Dedifferentiated amniotic fluid mesenchymal stem cell (primary cell): Measurements from ENCODE around the gene C2orf92.
"Not testable (repeated sequence)": the region's sequence is repeated elsewhere in the genome, so short reads cannot be mapped to it uniquely, and the experiment has no call there.

Experiments
- DNase-seq: peaks from one replicate; pipeline ENCODE4 v3.0.0-alpha.2; 2016; ENCODE audit errors: extremely low spot score

C2orf92 gene

DNA sequence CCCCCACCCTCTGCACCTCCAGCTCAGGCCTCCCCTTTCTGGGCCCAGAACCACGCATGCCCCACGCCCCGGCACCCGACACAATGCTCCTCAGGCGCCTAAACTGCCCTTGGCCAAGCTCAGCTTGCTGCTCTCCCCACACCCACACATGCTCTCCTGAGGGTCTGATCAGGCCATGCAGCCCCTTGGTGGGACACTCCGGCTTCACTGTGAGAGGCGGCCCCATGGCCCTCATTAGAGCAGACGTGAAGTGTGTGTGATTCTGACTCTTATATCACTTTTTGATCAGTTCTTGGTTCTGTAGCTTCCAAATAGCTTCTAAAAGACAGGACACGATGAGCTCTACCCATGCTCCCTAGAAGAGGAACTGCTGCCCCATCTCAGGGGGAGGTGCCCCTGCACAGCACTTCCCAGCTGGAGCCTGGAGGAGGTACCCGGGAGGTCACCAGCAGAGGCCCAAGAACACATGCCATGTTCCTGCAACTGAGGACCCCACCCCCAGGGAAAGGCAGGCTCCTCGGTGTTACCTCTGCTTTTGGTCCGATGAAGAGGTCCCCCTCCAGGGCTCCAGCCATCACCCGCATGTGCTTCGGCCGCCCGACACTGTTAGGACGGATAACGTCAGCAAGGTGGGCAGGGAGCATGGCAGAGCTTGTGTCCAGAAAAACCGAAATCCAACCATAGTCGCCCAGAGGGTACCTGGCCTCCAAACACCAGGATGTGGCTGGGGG, 9.3 kb upstream of the C2orf92 start:
- no peak for DNase-seq

DNA sequence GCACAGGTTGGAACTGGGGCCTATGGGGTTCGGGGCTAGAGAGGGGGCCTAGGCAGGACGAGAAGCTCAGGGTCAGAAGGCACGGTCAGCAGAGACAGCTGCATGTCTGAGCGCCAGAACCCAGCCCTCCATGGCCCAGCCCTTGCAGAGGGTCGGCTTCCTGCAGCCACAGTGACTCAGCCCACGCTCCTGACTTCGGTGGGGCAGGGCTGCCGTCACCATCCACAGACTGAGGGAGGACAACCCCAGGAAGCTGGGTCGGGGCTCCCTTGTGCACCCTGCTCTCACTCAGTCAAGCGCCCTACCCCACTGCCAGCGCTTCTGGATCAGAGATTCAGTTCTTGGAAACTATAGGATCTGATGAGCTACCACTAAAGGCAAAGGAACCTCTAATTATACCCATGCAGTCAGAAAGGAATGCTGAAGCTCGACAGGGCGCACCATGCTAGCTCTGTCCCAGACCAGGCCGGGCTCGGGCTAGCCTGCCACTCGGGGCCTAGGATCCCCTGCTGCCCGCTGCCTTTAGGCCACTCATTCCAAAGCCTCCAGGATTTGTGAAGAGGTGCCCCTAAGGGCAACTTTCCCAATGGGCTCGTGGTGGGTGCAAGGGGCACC, 8.6 kb upstream of the C2orf92 start:
- DNase-seq, result no peak

DNA sequence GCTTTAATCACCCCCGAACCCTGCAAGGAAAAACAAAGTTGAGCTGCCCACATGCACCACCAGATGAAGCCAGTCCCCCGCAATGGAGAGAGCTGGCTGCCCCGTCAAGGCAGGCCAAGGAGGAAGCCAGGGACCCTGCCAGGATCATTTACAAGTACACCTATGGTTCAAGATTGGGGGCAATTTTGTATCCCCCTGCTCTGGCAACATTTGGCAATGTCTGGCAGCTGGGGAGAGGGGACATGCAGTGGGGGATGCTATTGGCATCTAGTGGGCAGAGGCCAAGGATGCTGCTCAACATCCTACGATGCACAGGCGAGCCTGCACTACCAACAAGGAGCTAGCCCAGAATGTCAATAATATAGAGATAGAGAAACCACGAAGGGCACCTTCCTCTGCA, 7.6 kb upstream of the C2orf92 start:
- DNase-seq, result no peak

GRCh38 chr2:97662386-97662894, 7.1 kb upstream of the C2orf92 start:
- DNase-seq, result no peak

DNA sequence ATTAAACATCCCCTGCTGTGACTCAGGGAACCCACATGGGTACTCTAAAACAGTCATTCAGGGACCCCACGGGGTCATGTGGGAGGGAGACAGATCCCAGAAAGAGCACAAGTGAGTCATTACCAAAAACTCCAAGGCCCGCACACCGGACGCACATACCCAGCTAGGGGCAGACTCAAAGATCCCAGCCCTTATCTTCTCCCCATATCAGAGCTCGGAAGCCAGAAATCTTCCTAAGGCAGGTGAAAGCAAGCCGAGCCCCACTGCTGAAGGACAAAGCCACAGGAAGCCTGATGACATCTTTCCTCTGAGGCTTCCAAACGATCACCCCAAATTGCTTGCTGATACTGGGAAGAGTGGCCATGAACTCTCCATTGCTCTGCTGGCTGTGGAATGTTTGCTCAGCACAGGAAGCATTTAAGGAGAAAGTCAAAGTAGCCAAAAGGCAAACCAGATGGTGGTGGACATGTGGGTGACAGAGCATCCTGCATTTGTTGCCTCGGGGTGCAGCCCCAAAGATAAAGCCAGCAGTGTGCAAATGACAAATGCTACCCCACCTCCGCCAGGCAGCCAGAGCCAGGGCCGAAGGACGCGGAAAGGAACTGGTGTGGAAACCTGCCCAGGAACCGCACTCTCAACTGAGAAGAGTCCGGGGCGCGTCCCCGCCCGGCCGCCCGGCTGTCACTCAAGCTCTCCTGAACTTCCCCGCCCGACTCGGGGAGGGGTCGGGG, 6.5 kb upstream of the C2orf92 start:
- DNase-seq, result peak; percentile 58

- DNase-seq, result no peak
These were observed 5.9 kb upstream of the C2orf92 start for GRCh38 chr2:97663626-97663961.

DNA sequence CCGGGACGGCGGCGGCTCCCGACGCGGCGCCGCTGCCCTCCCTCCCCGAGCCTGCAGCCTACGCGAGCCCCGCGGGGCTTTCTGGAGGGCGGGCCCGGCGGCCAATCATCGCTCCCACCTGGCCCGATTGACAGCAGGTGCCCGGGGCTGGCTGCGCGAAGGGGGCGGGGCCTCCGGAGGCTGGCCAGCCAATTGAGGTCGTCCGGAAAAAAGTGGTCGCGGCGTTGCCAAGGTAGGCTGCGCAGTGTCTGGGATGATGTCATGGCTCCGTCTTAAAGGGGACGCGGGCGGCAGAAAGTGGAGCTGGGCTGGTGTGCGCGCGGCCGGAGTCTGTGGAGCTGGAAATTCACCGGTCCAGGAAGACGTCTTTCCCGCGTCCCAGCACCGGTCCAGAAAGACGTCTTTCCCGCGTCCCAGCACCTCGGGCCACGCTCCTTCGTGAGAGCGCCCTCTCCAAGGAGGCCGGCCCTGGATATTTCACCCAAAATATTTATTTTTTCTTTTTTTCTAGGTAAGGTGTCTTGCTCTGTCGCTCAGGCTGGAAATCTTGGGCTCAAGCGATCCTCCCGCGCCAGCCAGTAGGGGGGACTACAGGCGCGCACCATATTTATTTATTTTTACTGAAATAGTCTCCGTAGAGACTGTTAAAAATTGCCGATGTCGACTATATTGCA, 5.4 kb upstream of the C2orf92 start, which contains the start of gene ACTR1B:
Gene ACTR1B (minus strand): TSS at position 83 of the 674 bp plus-strand sequence. CDS start 154 bp downstream, outside the sequence.
- DNase-seq, result peak; percentile 96

GRCh38 chr2:97664636-97664970, 4.9 kb upstream of the C2orf92 start:
- DNase-seq, result no peak

- DNase-seq, result no peak
These were observed 958 bp downstream of the C2orf92 start for GRCh38 chr2:97670471-97670870.

DNA sequence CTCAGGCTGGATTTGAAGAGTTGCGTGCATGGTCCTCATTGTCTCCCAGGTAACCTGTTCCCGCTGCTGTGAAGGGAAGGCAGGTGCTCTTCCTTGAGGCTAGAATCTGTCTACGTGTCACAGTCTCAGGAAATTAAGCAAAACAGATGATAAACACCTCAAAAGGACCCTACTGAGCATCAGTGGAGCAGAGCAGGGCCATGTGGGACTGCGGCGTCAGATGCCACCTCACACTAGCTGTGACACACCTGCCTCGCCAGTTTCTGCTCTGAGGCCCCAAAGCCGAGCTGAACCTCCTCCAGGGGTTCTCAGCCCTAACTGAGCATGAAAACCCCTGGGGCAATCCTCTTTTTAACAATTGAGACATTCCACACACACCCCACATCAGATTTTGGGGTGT, 2.0 kb downstream of the C2orf92 start:
- DNase-seq, result no peak

GRCh38 chr2:97672606-97673140, 3.2 kb downstream of the C2orf92 start:
- DNase-seq, result not testable (repeated sequence)

GRCh38 chr2:97673182-97673914, 3.8 kb downstream of the C2orf92 start:
- no peak for DNase-seq

- DNase-seq, result no peak
These were observed 4.4 kb downstream of the C2orf92 start for GRCh38 chr2:97673915-97674283.

- DNase-seq, result no peak
These were observed 6.1 kb downstream of the C2orf92 start for GRCh38 chr2:97675430-97676113.

DNA sequence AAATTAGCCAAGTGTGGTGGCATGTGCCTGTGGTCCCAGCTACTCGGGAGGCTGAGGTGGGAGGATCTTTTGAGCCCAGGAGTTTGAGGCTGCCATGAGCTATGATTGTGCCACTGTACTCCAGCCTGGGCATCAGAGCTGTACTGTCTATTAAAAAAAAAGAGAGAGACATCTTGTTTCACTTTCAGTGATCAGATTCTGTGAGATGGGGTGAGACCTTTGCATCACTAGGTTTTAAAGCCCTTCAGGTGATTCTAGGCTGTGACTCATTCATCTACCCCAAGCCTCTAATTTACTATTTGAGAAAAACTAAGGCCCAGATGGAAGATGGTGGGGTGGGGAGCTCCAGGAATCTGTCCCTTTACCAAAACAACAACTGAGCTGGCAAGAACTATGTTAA, 7.1 kb downstream of the C2orf92 start:
- no peak for DNase-seq

DNA sequence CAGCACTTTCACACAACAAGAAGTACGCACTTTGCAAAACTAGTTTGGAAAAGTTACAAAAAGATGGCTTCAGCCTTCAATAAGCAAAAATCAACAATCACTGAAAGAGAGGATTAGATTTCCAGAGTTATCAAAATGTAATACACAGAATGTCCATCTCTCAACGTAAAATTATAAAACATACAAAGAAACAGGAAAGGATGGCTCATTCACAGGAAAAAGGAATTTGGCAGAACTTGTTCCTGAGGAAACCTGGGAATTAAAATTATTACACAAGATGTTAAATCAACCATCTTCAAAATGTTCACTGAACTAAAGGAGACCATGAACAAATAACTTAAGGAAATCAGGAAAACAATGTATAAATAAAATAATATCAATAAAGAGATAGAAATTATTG, 8.0 kb downstream of the C2orf92 start:
- DNase-seq, result no peak

DNA sequence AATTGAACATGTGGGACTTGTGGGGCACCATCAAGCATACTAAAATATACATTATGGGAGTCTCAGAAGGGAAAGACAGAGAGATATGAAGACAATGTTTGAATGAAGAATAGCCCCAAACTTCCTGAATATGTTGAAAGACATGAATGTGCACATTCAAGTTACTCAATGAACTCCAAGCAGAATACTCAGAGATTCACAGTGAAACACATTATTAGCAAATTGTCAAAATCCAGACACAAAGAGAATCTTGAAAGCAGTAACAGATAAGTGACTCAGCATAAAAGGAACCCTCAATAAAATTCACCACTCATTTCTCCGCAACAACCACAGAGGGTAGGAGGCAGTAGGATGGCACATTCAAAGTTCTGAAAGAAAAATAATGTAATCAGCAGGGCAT, 8.8 kb downstream of the C2orf92 start:
- no peak for DNase-seq

DNA sequence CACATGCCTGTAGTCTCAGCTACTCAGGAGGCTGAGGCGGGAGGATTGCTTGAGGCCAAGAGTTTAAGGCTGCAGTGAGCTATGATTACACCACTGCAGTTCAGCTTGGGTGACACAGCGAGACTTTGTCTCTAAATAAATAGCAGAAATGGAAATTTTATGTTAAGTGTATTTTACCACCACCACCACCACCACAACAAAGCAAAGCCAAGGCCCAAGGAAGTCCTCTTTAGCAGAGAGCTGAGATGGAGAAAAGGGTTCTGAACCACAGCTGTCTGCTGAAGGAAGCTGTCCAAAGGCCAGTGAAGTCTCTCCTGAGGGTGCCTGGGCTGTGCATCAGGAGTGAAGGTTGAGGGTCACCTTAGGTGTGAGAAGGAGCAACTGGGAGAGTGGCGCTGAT, 17.7 kb downstream of the C2orf92 start:
- not testable (repeated sequence) for DNase-seq

GRCh38 chr2:97688062-97688827, 18.7 kb downstream of the C2orf92 start:
- DNase-seq, result no peak

DNA sequence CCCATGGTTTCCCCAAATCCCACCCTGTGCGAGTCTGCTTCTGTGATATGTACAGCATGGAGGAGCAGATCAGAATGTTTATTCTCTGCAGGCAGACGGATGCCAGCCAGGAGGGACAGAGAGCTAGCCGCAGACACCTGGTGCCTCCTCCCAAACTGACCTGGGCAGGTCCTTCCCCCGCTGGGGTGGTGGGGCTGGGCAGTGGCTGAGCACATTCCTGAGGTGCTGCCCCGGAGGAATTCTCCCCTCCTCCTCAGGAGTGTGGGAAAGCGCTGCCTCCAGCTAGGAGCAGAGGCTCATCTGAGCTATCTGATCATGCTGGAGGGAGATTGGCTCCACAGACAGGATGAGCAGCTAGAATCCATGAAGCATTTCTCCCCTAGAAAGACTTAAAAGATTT, 21.7 kb downstream of the C2orf92 start:
- no peak for DNase-seq
